Nephron (organoid): Measurements from ENCODE around the gene REEP2.

Experiments used
- H3K27ac Mint-ChIP-seq, 3 experiments: 2 replicates each; pipeline ENCODE4 v1.8.0; 2020; ENCODE audit warnings: mixed read lengths in 3 of 3, mild to moderate bottlenecking in 2 of 3, moderate library complexity in 1 of 3
- H3K27me3 Mint-ChIP-seq: 2 replicates; pipeline ENCODE4 v1.8.0; 2021; ENCODE audit warnings: low read depth, mild to moderate bottlenecking, moderate library complexity, mixed read lengths
- H3K36me3 Mint-ChIP-seq: 2 replicates; pipeline ENCODE4 v1.8.0; 2020; ENCODE audit warnings: low read depth, mixed read lengths
- H3K4me1 Mint-ChIP-seq: 2 replicates; pipeline ENCODE4 v1.8.0; 2020; ENCODE audit warnings: mixed read lengths
- H3K4me3 Mint-ChIP-seq, 3 experiments: 2 replicates each; pipeline ENCODE4 v1.8.0; 2020; ENCODE audit warnings: mild to moderate bottlenecking in 3 of 3, mixed read lengths in 3 of 3, moderate library complexity in 2 of 3
- H3K9me3 Mint-ChIP-seq: 2 replicates; pipeline ENCODE4 v1.8.0; 2020; ENCODE audit warnings: mixed read lengths
- TF ChIP-seq, protein P1 (sequence below), 3 experiments: fragments of 200-600 bp; sonication (generic); IDR thresholded peaks; one replicate each; pipeline ENCODE4 v1.5.0; 2021; ENCODE audit warnings: antibody characterized with exemption in 3 of 3; ENCODE audit not compliant: unreplicated experiment in 3 of 3

REEP2 gene

DNA sequence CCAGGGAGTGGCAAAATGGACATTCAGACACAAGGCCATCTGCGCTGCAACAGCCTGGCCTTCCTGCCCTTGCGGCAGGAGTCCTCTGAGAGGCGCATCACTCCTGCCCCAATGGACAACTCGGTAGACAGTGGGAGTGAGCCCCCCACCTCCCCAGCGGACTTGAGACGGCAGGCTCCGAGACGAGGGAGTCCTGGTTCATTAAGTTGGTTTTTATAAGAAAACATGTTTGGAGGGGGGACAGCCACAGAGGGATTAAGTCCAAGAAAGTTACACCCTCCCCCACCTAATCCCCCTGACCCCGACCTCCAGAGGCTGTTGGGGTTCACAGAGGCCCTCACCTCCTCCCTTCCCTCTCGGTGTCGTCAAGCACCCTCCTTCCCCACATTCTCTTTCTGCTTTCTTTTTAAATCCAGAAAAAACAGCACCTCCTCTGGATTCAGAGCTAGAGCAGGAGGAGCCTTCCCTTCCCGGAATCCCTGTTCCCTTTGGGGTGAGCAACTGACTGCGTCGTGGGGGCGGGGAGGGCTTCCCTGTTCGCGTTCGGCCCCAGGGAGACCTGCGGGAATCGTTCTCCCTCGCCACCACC is 24.7 kb downstream of the REEP2 start:
- TF ChIP-seq, protein P1, sequence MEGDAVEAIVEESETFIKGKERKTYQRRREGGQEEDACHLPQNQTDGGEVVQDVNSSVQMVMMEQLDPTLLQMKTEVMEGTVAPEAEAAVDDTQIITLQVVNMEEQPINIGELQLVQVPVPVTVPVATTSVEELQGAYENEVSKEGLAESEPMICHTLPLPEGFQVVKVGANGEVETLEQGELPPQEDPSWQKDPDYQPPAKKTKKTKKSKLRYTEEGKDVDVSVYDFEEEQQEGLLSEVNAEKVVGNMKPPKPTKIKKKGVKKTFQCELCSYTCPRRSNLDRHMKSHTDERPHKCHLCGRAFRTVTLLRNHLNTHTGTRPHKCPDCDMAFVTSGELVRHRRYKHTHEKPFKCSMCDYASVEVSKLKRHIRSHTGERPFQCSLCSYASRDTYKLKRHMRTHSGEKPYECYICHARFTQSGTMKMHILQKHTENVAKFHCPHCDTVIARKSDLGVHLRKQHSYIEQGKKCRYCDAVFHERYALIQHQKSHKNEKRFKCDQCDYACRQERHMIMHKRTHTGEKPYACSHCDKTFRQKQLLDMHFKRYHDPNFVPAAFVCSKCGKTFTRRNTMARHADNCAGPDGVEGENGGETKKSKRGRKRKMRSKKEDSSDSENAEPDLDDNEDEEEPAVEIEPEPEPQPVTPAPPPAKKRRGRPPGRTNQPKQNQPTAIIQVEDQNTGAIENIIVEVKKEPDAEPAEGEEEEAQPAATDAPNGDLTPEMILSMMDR (IDR thresholded peaks at IDR 0.05; ENCODE audit: unreplicated experiment in 3 of 3) = no peak
- Mint-ChIP-seq H3K4me1 (peaks cover 31% of the 10 kb centered on the region), H3K27me3 (peaks cover 31% of the 10 kb centered on the region), H3K36me3 (peaks cover 21% of the 10 kb centered on the region), H3K4me3 (peak overlapping the region; percentile 88 to 93 (median 92)), H3K9me3 (no peaks in the 10 kb centered on the region), H3K27ac (peak overlapping the region; percentile 94 to 99 (median 98))

DNA sequence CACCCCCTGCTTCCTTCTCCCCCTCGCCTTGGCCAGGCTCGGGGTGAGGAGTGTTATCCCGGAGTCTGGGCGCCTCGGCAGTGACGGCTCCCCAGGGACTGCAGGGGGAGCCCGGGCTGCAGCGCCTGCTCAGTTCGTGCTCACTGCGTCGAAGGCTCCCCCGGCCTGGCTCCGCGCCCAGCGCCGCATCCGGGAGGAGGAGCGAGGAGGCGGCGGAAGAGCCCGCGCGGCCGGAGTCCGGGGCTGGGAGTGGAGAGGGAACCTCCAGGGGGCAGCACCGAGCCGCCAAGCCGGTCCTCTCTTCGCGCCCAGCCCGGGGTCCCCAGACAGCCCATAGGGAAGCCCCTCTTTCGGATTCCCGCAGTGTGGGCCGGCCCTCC is 25.1 kb downstream of the REEP2 start:
- H3K36me3 Mint-ChIP-seq = peaks cover 25% of the 10 kb centered on the region
- peaks cover 35% of the 10 kb centered on the region for H3K4me1 Mint-ChIP-seq
- peak overlapping the region; percentile 88 to 93 (median 92) for H3K4me3 Mint-ChIP-seq
- H3K27me3 Mint-ChIP-seq = peaks cover 30% of the 10 kb centered on the region
- TF ChIP-seq, protein P1 (IDR thresholded peaks at IDR 0.05; ENCODE audit: unreplicated experiment in 3 of 3) = peak; percentile 97 to 98 (median 97)
- no peaks in the 10 kb centered on the region for H3K9me3 Mint-ChIP-seq
- H3K27ac Mint-ChIP-seq = peak overlapping the region; percentile 94 to 99 (median 98)

DNA sequence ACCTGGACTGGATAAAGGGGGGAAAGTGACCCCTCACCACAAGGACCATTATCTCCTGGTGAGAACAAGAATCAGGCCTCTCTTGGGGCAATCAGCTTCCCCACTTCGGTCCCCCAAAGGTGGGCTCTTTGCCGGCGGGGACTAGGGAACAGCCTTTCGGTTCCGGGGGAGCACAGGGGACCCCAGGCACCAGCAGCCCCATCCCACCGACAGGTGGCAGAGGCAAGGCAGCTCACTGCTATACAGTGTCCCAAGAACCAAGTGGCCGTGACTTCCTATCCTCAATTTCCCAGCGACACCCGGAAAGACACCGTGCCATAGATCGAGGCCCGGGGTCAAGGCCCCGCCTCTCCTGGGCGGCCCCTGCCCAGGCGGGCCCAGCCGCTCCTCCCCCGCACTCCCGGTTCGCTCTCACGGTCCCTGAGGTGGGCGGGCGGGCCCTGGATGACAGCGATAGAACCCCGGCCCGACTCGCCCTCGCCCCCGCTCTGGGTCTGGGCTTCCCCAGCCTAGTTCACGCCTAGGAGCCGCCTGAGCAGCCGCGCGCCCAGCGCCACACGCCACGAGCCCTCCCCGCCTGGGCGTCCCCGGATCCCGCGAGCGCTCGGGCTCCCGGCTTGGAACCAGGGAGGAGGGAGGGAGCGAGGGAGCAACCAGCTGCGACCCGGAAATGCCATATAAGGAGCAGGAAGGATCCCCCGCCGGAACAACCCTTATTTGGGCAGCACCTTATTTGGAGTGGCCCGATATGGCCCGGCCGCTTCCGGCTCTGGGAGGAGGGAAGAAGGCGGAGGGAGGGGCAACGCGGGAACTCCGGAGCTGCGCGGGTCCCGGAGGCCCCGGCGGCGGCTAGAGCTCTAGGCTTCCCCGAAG is 25.8 kb downstream of the REEP2 start:
- H3K36me3 Mint-ChIP-seq = peaks cover 25% of the 10 kb centered on the region
- H3K27me3 Mint-ChIP-seq = peaks cover 29% of the 10 kb centered on the region
- no peaks in the 10 kb centered on the region for H3K9me3 Mint-ChIP-seq
- TF ChIP-seq, protein P1 (IDR thresholded peaks at IDR 0.05; ENCODE audit: unreplicated experiment in 3 of 3) = peak; percentile 48 to 68 (median 58)
- H3K4me3 Mint-ChIP-seq = peak overlapping the region; percentile 88 to 93 (median 92)
- H3K4me1 Mint-ChIP-seq = peaks cover 35% of the 10 kb centered on the region
- H3K27ac Mint-ChIP-seq = peak overlapping the region; percentile 94 to 98 (median 96)

DNA sequence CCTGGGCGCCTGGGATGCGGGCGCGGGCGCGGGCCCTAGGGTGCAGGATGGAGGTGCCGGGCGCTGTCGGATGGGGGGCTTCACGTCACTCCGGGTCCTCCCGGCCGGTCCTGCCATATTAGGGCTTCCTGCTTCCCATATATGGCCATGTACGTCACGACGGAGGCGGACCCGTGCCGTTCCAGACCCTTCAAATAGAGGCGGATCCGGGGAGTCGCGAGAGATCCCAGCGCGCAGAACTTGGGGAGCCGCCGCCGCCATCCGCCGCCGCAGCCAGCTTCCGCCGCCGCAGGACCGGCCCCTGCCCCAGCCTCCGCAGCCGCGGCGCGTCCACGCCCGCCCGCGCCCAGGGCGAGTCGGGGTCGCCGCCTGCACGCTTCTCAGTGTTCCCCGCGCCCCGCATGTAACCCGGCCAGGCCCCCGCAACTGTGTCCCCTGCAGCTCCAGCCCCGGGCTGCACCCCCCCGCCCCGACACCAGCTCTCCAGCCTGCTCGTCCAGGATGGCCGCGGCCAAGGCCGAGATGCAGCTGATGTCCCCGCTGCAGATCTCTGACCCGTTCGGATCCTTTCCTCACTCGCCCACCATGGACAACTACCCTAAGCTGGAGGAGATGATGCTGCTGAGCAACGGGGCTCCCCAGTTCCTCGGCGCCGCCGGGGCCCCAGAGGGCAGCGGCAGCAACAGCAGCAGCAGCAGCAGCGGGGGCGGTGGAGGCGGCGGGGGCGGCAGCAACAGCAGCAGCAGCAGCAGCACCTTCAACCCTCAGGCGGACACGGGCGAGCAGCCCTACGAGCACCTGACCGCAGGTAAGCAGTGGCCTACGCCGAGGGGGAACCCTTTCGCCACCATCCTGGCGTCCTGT is 26.6 kb downstream of the REEP2 start, which contains the start of gene EGR1:
TSS of gene EGR1 (plus strand) at position 219 of the 864 bp plus-strand sequence. CDS start at position 502, 283 bp downstream.
- peaks cover 32% of the 10 kb centered on the region for H3K4me1 Mint-ChIP-seq
- H3K4me3 Mint-ChIP-seq = peak within 1 kb of the TSS; percentile 88 to 93 (median 92)
- H3K36me3 Mint-ChIP-seq = peaks cover 25% of the 10 kb centered on the region
- TF ChIP-seq, protein P1 (IDR thresholded peaks at IDR 0.05; ENCODE audit: unreplicated experiment in 3 of 3) = no peak
- H3K27me3 Mint-ChIP-seq = peaks cover 29% of the 10 kb centered on the region
- H3K9me3 Mint-ChIP-seq = no peaks in the 10 kb centered on the region
- H3K27ac Mint-ChIP-seq = peak within 1 kb of the TSS; percentile 94 to 98 (median 96)

DNA sequence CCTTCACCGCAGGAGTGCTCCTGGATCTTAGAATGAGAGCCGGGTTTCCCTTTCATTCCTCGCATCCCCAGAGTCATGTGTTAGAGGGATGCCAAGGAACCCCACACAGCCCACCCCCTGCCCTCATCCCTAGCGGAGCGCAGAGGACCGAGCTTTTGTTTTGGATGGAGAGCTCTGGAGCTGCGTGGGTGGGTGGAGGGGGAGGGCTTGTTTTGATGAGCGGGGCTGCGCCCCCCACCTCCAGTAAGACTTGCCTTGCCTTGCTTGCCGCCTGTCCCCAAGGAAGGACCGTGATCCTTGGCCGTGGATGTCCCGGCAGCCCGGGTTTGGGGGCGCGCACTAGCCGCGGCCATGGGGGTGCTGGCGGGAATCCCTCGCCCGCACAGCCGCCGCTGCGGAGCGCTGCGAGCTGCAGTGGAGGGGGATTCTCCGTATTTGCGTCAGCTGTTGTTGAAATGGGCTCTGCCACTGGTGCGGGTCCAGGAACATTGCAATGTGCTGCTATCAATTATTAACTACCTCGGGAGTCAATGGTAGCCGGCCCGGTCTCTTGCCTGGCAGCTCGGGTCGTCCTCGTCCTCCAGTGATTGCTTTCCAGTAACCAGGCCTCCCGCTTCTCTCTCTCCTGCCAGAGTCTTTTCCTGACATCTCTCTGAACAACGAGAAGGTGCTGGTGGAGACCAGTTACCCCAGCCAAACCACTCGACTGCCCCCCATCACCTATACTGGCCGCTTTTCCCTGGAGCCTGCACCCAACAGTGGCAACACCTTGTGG is 27.5 kb downstream of the REEP2 start:
- H3K4me3 Mint-ChIP-seq = peak overlapping the region; percentile 88 to 93 (median 92)
- H3K36me3 Mint-ChIP-seq = peaks cover 25% of the 10 kb centered on the region
- peaks cover 29% of the 10 kb centered on the region for H3K27me3 Mint-ChIP-seq
- H3K9me3 Mint-ChIP-seq = no peaks in the 10 kb centered on the region
- peaks cover 29% of the 10 kb centered on the region for H3K4me1 Mint-ChIP-seq
- TF ChIP-seq, protein P1 (IDR thresholded peaks at IDR 0.05; ENCODE audit: unreplicated experiment in 3 of 3) = no peak
- H3K27ac Mint-ChIP-seq = peak overlapping the region in 2 of 3 experiments; percentile 49 to 60
